Fibroblast of mammary gland (primary cell): ENCODE results near the gene FBXW5.

ENCODE experiments used
- DNase-seq: peaks from one replicate; pipeline ENCODE4 v3.0.0-alpha.2; 2010; ENCODE audit warnings: low read depth
- H3K4me3 ChIP-seq: 2 replicates; pipeline ENCODE4 v1.5.1; 2011; ENCODE audit warnings: low read depth, mild to moderate bottlenecking, low read length, moderate library complexity; ENCODE audit not compliant: control insufficient read depth
- TF ChIP-seq, protein P1 (sequence below): conservative IDR thresholded peaks from 2 replicates; pipeline ENCODE4 v1.5.1; 2011; ENCODE audit warnings: low read depth, low read length, inconsistent platforms; ENCODE audit not compliant: control insufficient read depth, insufficient read depth

Gene FBXW5

DNA sequence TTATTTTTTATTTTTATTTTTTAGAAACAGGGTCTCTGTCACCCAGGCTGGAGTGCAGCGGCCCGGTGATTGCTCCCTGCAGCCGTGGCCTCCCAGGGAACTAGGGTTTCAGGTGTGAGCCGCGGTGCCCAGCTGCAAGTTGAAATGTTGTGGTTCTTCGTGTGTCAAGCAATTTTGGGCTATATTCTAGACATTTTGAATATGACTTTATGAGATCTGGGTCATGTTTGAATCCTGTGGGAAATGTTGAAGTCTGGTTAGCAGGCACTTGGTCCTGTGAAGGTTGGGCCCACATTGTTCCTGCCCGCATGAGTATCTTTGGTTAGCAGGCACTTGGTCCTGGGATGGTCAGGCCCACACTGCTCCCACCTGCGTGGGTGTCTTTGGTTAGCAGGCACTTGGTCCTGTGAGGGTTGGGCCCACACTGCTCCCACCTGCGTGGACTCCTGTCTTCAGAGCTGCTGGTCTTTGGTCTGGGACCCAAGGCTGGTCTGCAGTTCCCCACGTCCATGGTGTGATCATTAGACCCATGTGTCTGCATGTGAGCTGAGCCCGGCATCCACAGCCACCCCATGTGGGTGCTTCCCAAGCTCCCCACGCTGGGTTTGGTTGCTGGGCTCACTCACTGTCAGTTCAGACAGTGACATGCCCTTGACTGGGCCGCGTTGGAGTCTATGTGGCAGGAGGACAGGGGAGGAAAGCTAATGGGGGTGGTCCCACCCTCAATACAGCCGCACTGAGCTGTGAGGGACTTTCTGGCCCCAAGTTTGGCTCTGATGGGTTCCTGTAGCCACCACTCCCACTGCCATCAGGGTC, 7.1 kb downstream of the FBXW5 start:
- DNase-seq, result no peak
- TF ChIP-seq, protein P1, sequence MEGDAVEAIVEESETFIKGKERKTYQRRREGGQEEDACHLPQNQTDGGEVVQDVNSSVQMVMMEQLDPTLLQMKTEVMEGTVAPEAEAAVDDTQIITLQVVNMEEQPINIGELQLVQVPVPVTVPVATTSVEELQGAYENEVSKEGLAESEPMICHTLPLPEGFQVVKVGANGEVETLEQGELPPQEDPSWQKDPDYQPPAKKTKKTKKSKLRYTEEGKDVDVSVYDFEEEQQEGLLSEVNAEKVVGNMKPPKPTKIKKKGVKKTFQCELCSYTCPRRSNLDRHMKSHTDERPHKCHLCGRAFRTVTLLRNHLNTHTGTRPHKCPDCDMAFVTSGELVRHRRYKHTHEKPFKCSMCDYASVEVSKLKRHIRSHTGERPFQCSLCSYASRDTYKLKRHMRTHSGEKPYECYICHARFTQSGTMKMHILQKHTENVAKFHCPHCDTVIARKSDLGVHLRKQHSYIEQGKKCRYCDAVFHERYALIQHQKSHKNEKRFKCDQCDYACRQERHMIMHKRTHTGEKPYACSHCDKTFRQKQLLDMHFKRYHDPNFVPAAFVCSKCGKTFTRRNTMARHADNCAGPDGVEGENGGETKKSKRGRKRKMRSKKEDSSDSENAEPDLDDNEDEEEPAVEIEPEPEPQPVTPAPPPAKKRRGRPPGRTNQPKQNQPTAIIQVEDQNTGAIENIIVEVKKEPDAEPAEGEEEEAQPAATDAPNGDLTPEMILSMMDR, result no peak
- no peak overlapping the region for H3K4me3 ChIP-seq

DNA sequence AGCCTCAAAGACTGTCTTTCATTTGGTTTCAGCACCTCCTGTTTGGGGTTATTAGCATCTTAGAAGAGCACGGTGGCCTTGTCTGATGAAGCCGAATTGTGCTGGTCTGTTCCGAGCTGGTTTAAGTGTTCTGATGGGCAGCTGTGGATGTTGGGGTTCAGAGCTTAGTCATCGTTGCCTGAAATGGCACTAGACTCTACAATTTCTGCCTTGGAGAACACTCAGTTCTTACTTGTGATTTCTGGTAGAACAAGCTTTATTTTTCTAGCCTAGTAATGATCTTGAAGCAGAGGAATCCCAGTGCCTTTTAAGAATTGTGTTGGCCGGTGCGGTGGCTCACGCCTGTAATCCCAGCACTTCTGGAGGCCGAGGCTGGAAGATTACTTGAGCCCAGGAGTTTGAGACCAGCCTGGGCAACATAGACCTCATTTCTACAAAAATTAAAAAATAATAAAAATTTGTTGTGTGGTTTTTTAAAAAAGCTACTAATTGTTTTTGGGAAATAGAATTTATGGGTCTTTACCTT, 7.8 kb downstream of the FBXW5 start:
- H3K4me3 ChIP-seq, result no peak overlapping the region
- no peak for DNase-seq
- TF ChIP-seq, protein P1, result no peak

DNA sequence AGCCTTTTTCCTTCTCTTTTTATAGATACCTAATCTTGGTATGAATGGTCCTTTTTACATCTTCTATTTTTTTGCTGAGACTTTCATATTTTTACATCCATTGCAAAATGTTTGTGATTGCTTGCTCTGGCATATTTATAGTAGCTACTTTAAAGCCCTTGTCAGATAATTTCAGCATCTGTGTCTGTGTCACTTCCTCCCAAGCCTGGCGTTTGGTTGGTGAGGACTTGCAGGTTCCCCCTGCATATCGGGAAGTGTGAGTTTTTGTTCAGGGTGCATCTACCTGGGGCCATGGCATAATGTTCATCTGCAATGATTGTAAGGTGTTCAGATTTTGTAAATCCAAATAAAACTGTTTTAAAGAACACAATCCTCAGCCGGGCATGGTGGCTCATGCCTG, 8.9 kb downstream of the FBXW5 start:
- no peak for DNase-seq
- no peak overlapping the region for H3K4me3 ChIP-seq
- TF ChIP-seq, protein P1, result no peak

DNA sequence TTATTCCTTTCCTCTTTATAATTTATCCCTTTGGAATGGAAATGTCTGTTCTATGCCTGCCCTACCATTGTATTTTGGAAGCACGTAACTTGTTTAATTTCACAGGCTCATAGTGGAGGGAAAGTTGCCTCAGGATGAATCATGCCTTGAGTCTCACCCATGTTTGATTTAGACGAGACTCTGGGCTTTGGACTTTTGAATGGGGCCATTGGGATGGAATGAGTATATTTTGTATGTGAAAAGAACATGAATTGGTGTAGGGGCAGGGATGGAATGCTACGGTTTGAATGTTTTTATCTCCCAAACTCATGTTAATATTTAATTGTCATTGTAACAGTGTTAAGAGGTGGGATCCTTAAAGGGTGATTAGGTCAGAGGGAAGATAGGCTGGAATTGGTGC, 10.3 kb downstream of the FBXW5 start:
- TF ChIP-seq, protein P1, result no peak
- DNase-seq, result no peak

DNA sequence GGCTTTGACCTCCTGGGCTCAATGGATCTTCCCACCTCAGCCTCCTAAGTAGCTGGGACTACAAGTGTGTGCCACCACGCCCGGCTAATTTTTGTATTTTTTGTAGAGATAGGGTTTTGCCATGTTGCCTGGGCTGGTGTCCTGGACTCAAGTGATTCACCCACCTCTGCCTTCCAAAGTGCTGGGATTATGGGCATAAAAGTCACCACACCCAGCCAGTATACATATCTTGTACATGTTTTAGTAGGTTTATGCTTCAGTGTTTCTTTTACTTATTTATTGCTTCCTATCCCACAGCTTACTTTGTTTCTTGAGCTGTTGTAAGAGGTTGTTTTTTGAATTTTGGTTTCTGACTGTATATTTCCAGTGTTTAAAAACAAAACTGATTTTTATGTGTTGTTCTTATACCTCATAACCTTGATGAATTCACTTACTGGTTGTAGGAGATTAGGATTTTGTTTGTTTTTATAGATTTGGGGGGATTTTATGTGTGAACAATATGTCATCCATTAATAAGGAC, 12.9 kb downstream of the FBXW5 start:
- no peak overlapping the region for H3K4me3 ChIP-seq
- DNase-seq, result no peak
- TF ChIP-seq, protein P1, result no peak

More for the DNA sequence above, 10.3 kb downstream of the FBXW5 start:
- H3K4me3 ChIP-seq, result no peak overlapping the region

DNA sequence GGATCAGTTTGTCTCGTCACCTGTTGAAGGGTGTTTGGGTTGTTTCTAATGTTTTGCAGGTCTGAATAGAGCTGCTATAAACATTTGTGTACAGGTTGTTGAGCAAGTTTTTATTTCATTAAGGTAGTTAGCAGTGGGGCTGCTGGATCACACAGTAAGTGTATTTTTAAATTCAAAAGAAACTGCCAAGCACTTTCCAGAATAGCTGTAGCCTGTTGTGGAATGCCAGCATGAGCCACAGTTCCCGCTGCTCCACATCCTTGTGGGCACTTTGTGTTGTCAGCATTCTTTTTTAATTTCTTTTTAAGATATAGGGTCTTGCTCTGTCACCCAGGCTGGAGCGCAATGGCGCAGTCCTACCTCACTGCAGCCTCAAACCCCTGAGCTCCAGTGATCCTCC, 14.5 kb downstream of the FBXW5 start:
- TF ChIP-seq, protein P1, result no peak
- no peak overlapping the region for H3K4me3 ChIP-seq
- DNase-seq, result no peak
